GM12801 (cell line): Measurements from ENCODE around the gene SULF2.

Experiments used
- CTCF ChIP-seq: IDR thresholded peaks from one replicate; pipeline ENCODE4 v1.5.1; 2011; ENCODE audit warnings: control low read depth; ENCODE audit not compliant: insufficient read length; ENCODE audit errors: extremely low read depth

Gene SULF2

GRCh38 chr20:47691625-47692024 lies 93.7 kb downstream of the SULF2 start:
- TF ChIP-seq CTCF = no peak

- no peak for TF ChIP-seq CTCF
These were observed 95.5 kb downstream of the SULF2 start for GRCh38 chr20:47689731-47690130.

GRCh38 chr20:47688385-47689381 lies 96.6 kb downstream of the SULF2 start:
- no peak for TF ChIP-seq CTCF

GRCh38 chr20:47687095-47687987 lies 97.9 kb downstream of the SULF2 start:
- no peak for TF ChIP-seq CTCF

GRCh38 chr20:47686545-47686944 lies 98.7 kb downstream of the SULF2 start:
- no peak for TF ChIP-seq CTCF

GRCh38 chr20:47684306-47685080 lies 100.8 kb downstream of the SULF2 start:
- no peak for TF ChIP-seq CTCF
